Hepatocyte (in vitro differentiated cells): Measurements from ENCODE around the gene TPCN2. TPM values are rescaled to one million over a fixed set of nuclear protein-coding genes. Genes with fewer than 3 reads are reported as not detected.

Source experiments
- DNase-seq: peaks from one replicate; pipeline ENCODE4 v3.0.0-alpha.2; 2016; ENCODE audit warnings: low spot score
- H2AFZ ChIP-seq: fragments of 200-600 bp; sonication (generic); 2 replicates; pipeline ENCODE4 v1.6.0; 2016; ENCODE audit warnings: antibody characterized with exemption, mild to moderate bottlenecking
- H3K27ac ChIP-seq: fragments of 200-600 bp; sonication (generic); 2 replicates; pipeline ENCODE4 v1.5.1; 2016; ENCODE audit warnings: mild to moderate bottlenecking
- H3K27me3 ChIP-seq: fragments of 200-600 bp; sonication (generic); 2 replicates; pipeline ENCODE4 v1.6.1; 2016
- H3K36me3 ChIP-seq: fragments of 200-600 bp; sonication (generic); replicated peaks from 2 replicates; pipeline ENCODE4 v1.5.1; 2016; ENCODE audit warnings: low read depth; ENCODE audit not compliant: insufficient read depth
- H3K4me1 ChIP-seq: fragments of 200-600 bp; sonication (generic); 2 replicates; pipeline ENCODE4 v1.5.1; 2016; ENCODE audit warnings: mild to moderate bottlenecking, moderate library complexity; ENCODE audit not compliant: insufficient read depth
- H3K4me2 ChIP-seq: fragments of 200-600 bp; sonication (generic); 2 replicates; pipeline ENCODE4 v1.6.0; 2016
- H3K4me3 ChIP-seq: fragments of 200-600 bp; sonication (generic); 2 replicates; pipeline ENCODE4 v1.5.1; 2016; ENCODE audit warnings: mild to moderate bottlenecking
- H3K79me2 ChIP-seq: fragments of 200-600 bp; sonication (generic); 2 replicates; pipeline ENCODE4 v1.6.0; 2017; ENCODE audit warnings: mild to moderate bottlenecking
- H3K9me2 ChIP-seq: fragments of 200-600 bp; sonication (generic); replicated peaks from 2 replicates; pipeline ENCODE4 v1.6.0; 2017; ENCODE audit warnings: mild to moderate bottlenecking; ENCODE audit not compliant: insufficient read depth
- H3K9me3 ChIP-seq: fragments of 200-600 bp; sonication (generic); 2 replicates; pipeline ENCODE4 v1.5.1; 2016; ENCODE audit warnings: low read depth, mild to moderate bottlenecking
- H4K20me1 ChIP-seq: fragments of 200-600 bp; sonication (generic); 2 replicates; pipeline ENCODE4 v1.6.0; 2016; ENCODE audit warnings: mild to moderate bottlenecking; ENCODE audit not compliant: insufficient read depth, poor library complexity, severe bottlenecking
- CTCF ChIP-seq: fragments of 200-600 bp; sonication (generic); IDR thresholded peaks from 2 replicates; pipeline ENCODE4 v1.5.1; 2016; ENCODE audit warnings: antibody characterized with exemption, mild to moderate bottlenecking; ENCODE audit not compliant: poor library complexity
- EZH2 ChIP-seq: fragments of 200-600 bp; sonication (generic); IDR thresholded peaks from 2 replicates; pipeline ENCODE4 v1.6.1; 2016; ENCODE audit warnings: antibody characterized with exemption, mild to moderate bottlenecking, borderline replicate concordance
- EZH2phosphoT487 ChIP-seq: fragments of 200-600 bp; sonication (generic); IDR thresholded peaks from one replicate; pipeline ENCODE4 v1.6.1; 2018; ENCODE audit warnings: antibody characterized with exemption, mild to moderate bottlenecking, low read depth, moderate library complexity; ENCODE audit not compliant: unreplicated experiment, severe bottlenecking
- WGBS: methylation state at CpG from one replicate; pipeline ENCODE4 v1.1.6; 2016; ENCODE audit warnings: low lambda C conversion rate; ENCODE audit errors: missing lambda C conversion rate; 5-methylcytosine and 5-hydroxymethylcytosine counted together
- polyA plus RNA-seq: library from polyadenylated mRNA; unstranded; fragments of >200 nt; fragmentation: Nextera tagmentation; extraction: Ambion mirVana; gene quantifications from 2 replicates; pipeline ENCODE4 v1.2.1, GENCODE V29; 2016
- total RNA-seq: library from RNA; depleted of rRNA; stranded (reverse); fragments of >200 nt; gene quantifications from 2 replicates; pipeline ENCODE4 v1.2.3, GENCODE V29; 2014

The TPCN2 gene
- total and polyA plus RNA-seq, 2 experiments from 2014 or later: 16.6 to 21.3 TPM

- no peak overlapping the region for H3K4me2 ChIP-seq
Observed at GRCh38 chr11:69000831-69001242, 47.9 kb upstream of the TPCN2 start.

DNA sequence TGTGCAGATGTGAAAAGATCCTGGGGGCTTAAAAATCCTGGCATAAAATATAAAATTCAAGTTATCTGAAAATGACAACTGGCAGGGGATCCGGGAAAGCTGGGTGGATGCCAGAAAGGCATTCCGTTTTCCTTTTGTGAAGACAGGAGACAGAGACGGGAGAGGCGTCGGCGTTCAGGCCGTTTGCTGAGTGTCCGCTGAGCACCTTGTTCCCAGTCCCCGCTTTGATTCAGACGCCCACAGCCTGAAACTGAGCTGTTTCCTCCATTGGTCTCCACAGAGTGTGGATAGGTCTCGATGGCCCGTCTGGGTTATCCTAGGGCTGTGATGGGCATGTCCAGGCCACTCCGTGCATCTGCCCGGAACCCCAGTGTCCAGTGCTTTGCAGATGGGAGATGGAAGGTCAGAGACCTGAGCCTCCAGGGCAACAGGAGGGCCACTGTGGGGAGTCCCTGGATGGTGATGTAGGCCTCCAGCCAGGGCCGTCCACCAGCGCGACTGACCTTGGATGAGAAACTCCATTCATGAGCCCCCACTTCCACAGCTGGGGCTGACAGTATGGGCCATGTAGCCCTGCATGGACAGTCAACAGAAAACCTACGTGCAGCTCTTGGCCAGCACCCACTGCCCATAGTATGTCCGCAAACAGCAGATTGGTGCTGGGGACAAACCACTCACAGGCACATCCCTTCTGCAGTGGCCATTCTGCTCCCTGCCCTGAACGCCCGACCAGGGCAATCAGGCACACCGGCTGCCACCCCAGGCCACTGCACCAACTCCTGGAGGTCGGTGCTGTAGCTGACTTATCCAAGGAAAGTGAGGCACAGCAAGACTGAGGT lies 47.3 kb upstream of the TPCN2 start:
- TF ChIP-seq EZH2phosphoT487 (no peak), CTCF (no peak), EZH2 (no peak)
- H3K4me1 ChIP-seq: no peaks in the 10 kb centered on the region
- no peaks in the 10 kb centered on the region for H3K36me3 ChIP-seq
- H2AFZ ChIP-seq: no peak overlapping the region
- no peaks in the 10 kb centered on the region for H4K20me1 ChIP-seq
- H3K27ac ChIP-seq: peak overlapping the region; percentile 59
- no peak overlapping the region for H3K4me3 ChIP-seq
- DNase-seq: peak; percentile 1
- no peaks in the 10 kb centered on the region for H3K27me3 ChIP-seq
- H3K79me2 ChIP-seq: no peaks in the 10 kb centered on the region
- no peaks in the 10 kb centered on the region for H3K9me2 ChIP-seq
- 86% methylated on average over 23 of the region's 23 CpGs for WGBS
- no peak overlapping the region for H3K4me2 ChIP-seq
- H3K9me3 ChIP-seq: no peaks in the 10 kb centered on the region

More at GRCh38 chr11:69000831-69001242, 47.9 kb upstream of the TPCN2 start:
- 67% methylated on average over 8 of the region's 8 CpGs for WGBS
- no peaks in the 10 kb centered on the region for H3K4me1 ChIP-seq
- H4K20me1 ChIP-seq: no peaks in the 10 kb centered on the region
- H3K27me3 ChIP-seq: no peaks in the 10 kb centered on the region
- no peak overlapping the region for H2AFZ ChIP-seq
- TF ChIP-seq CTCF: peak; percentile 42
- no peak for TF ChIP-seq EZH2
- TF ChIP-seq EZH2phosphoT487: no peak
- H3K79me2 ChIP-seq: no peaks in the 10 kb centered on the region
- no peak overlapping the region for H3K4me3 ChIP-seq
- no peaks in the 10 kb centered on the region for H3K9me2 ChIP-seq
- H3K27ac ChIP-seq: peak overlapping the region; percentile 73
- H3K36me3 ChIP-seq: no peaks in the 10 kb centered on the region
- peak; percentile 68 for DNase-seq
- H3K9me3 ChIP-seq: no peaks in the 10 kb centered on the region

DNA sequence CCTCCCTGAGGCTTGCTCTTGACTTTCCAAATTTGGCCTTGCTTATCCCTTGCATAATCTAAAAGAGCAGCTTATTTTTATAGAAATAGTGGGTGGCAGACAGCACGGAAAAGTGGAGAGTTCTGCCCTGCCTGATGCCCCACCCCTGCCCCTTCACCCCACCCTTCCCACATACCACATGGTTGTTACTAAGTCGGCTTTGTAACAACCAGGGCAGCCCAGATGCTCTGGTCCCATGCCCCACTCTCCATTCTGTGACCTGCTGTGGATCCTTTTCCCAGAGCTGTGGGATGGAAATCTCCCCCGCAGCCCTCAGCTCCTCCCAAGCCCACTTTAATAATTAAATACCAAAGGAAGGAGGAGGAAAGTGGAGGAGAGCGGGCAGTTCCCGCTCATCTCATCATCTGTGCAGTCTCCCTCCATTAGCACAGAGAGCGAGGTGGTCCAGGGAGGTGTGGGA lies 46.6 kb upstream of the TPCN2 start:
- no peak overlapping the region for H3K27ac ChIP-seq
- H4K20me1 ChIP-seq: no peaks in the 10 kb centered on the region
- H2AFZ ChIP-seq: no peak overlapping the region
- no peaks in the 10 kb centered on the region for H3K9me2 ChIP-seq
- 86% methylated on average over 6 of the region's 6 CpGs for WGBS
- no peaks in the 10 kb centered on the region for H3K9me3 ChIP-seq
- H3K4me1 ChIP-seq: peaks cover 2% of the 10 kb centered on the region
- peak; percentile 3 for DNase-seq
- no peaks in the 10 kb centered on the region for H3K27me3 ChIP-seq
- no peak for TF ChIP-seq CTCF
- no peak for TF ChIP-seq EZH2
- TF ChIP-seq EZH2phosphoT487: no peak
- H3K4me2 ChIP-seq: no peak overlapping the region
- no peaks in the 10 kb centered on the region for H3K79me2 ChIP-seq
- no peaks in the 10 kb centered on the region for H3K36me3 ChIP-seq
- H3K4me3 ChIP-seq: no peak overlapping the region
